ENCODE measurements around the gene SP140. TPM values are rescaled to one million over a fixed set of nuclear protein-coding genes. Genes with fewer than 3 reads are reported as not detected.
"Not testable (repeated sequence)": the region's sequence is repeated elsewhere in the genome, so short reads cannot be mapped to it uniquely, and the experiment has no call there.

The SP140 gene
- total and polyA plus RNA-seq, 7 donors = 0.19 to 0.59 (median 0.35) TPM

- Histone ChIP-seq H3K27me3 (ENCODE audit: insufficient read depth in 3 of 3, low read length in 2 of 3) (peaks cover 0 to 2% (median 0%) of the 10 kb centered on the region in 3 donors), H3K4me3 (no peak overlapping the region), H3K27ac (no peak overlapping the region), H3K36me3 (ENCODE audit: insufficient read depth in 1 of 2, low read depth in 1 of 2) (no peaks in the 10 kb centered on the region), H3K4me1 (no peaks in the 10 kb centered on the region), H3K9me3 (no peaks in the 10 kb centered on the region)
- DNase-seq (no peak), ATAC-seq (no peak)
- 84 to 86% (median 85%) methylated on average over 3 of the region's 3 CpGs for WGBS, 3 donors
- no peak for TF ChIP-seq CTCF (IDR thresholded peaks at IDR 0.05)
- intact Hi-C loops (cut with DNase I) = no loop called here
Observed at GRCh38 chr2:230256733-230257332, 31.3 kb downstream of the SP140 start.

- DNase-seq (no peak), ATAC-seq (no peak)
- intact Hi-C loops (cut with DNase I) = no loop called here
- Histone ChIP-seq H3K27me3 (ENCODE audit: insufficient read depth in 3 of 3, low read length in 2 of 3) (peaks cover 0 to 2% (median 0%) of the 10 kb centered on the region in 3 donors), H3K9me3 (no peaks in the 10 kb centered on the region), H3K36me3 (ENCODE audit: insufficient read depth in 1 of 2, low read depth in 1 of 2) (no peaks in the 10 kb centered on the region), H3K4me3 (no peak overlapping the region), H3K27ac (no peak overlapping the region), H3K4me1 (no peaks in the 10 kb centered on the region)
- WGBS, 3 donors = 66 to 71% (median 69%) methylated on average over 4 of the region's 4 CpGs
- no peak for TF ChIP-seq CTCF (IDR thresholded peaks at IDR 0.05)
Observed at GRCh38 chr2:230258483-230258882, 32.9 kb downstream of the SP140 start.

GRCh38 chr2:230262246-230262645 is 36.7 kb downstream of the SP140 start:
- WGBS, 3 donors = 81 to 91% (median 89%) methylated on average over 5 of the region's 5 CpGs

GRCh38 chr2:230264945-230265344 is 39.4 kb downstream of the SP140 start:
- DNase-seq; ATAC-seq; intact Hi-C loops (cut with DNase I); H3K4me3 ChIP-seq; H3K36me3 ChIP-seq (ENCODE audit: insufficient read depth in 1 of 2, low read depth in 1 of 2); H3K27ac ChIP-seq; H3K9me3 ChIP-seq; H3K27me3 ChIP-seq (ENCODE audit: insufficient read depth in 3 of 3, low read length in 2 of 3); H3K4me1 ChIP-seq: not testable (repeated sequence)
- 37 to 61% (median 54%) methylated on average over 4 of the region's 4 CpGs for WGBS, 3 donors

More at GRCh38 chr2:230262246-230262645, 36.7 kb downstream of the SP140 start:
- ATAC-seq (no peak), DNase-seq (no peak)
- Histone ChIP-seq H3K27me3 (ENCODE audit: insufficient read depth in 3 of 3, low read length in 2 of 3) (no peaks in the 10 kb centered on the region), H3K36me3 (ENCODE audit: insufficient read depth in 1 of 2, low read depth in 1 of 2) (no peaks in the 10 kb centered on the region), H3K9me3 (no peaks in the 10 kb centered on the region), H3K4me1 (no peaks in the 10 kb centered on the region), H3K27ac (no peak overlapping the region), H3K4me3 (no peak overlapping the region)
- TF ChIP-seq CTCF (IDR thresholded peaks at IDR 0.05) = no peak
- intact Hi-C loops (cut with DNase I) = no loop called here

- Histone ChIP-seq H3K36me3 (ENCODE audit: insufficient read depth in 1 of 2, low read depth in 1 of 2) (no peaks in the 10 kb centered on the region), H3K4me3 (no peak overlapping the region), H3K27ac (no peak overlapping the region), H3K9me3 (no peaks in the 10 kb centered on the region), H3K27me3 (ENCODE audit: insufficient read depth in 3 of 3, low read length in 2 of 3) (no peaks in the 10 kb centered on the region), H3K4me1 (no peaks in the 10 kb centered on the region)
- intact Hi-C loops (cut with DNase I) = no loop called here
- DNase-seq (no peak), ATAC-seq (no peak)
- 51 to 72% (median 63%) methylated on average over 4 of the region's 4 CpGs for WGBS, 3 donors
- no peak for TF ChIP-seq CTCF (IDR thresholded peaks at IDR 0.05)
Observed at GRCh38 chr2:230266638-230267037, 41.1 kb downstream of the SP140 start.
